Measurements from ENCODE around the gene TGFA.

Gene TGFA

GRCh38 chr2:70508711-70509462 is 44.7 kb downstream of the TGFA start:
- DNase-seq (ENCODE audit: low read depth, low spot score): no peak
- no peak for TF ChIP-seq CTCF (IDR thresholded peaks at IDR 0.05; ENCODE audit: low read depth, low read length)
- in situ Hi-C loops (cut with HindIII; ENCODE audit: low sequenced_read_pairs): no loop called here
- no peak overlapping the region for H3K4me3 ChIP-seq (ENCODE audit: low read depth, low read length)

- no peak for TF ChIP-seq CTCF (IDR thresholded peaks at IDR 0.05; ENCODE audit: low read depth, low read length)
- H3K4me3 ChIP-seq (ENCODE audit: low read depth, low read length): no peak overlapping the region
- no peak for DNase-seq (ENCODE audit: low read depth, low spot score)
- in situ Hi-C loops (cut with HindIII; ENCODE audit: low sequenced_read_pairs): no loop called here
Observed at GRCh38 chr2:70505613-70506391, 47.8 kb downstream of the TGFA start.

- in situ Hi-C loops (cut with HindIII; ENCODE audit: low sequenced_read_pairs): no loop called here
- no peak for TF ChIP-seq CTCF (IDR thresholded peaks at IDR 0.05; ENCODE audit: low read depth, low read length)
- H3K4me3 ChIP-seq (ENCODE audit: low read depth, low read length): no peak overlapping the region
- DNase-seq (ENCODE audit: low read depth, low spot score): no peak
Observed at GRCh38 chr2:70504750-70505149, 48.9 kb downstream of the TGFA start.

- no peak for DNase-seq (ENCODE audit: low read depth, low spot score)
- no peak for TF ChIP-seq CTCF (IDR thresholded peaks at IDR 0.05; ENCODE audit: low read depth, low read length)
- in situ Hi-C loops (cut with HindIII; ENCODE audit: low sequenced_read_pairs): no loop called here
- H3K4me3 ChIP-seq (ENCODE audit: low read depth, low read length): no peak overlapping the region
Observed at GRCh38 chr2:70503896-70504295, 49.7 kb downstream of the TGFA start.

GRCh38 chr2:70501728-70502127 is 51.9 kb downstream of the TGFA start:
- TF ChIP-seq CTCF (IDR thresholded peaks at IDR 0.05; ENCODE audit: low read depth, low read length): no peak
- no peak for DNase-seq (ENCODE audit: low read depth, low spot score)
- H3K4me3 ChIP-seq (ENCODE audit: low read depth, low read length): no peak overlapping the region
- in situ Hi-C loops (cut with HindIII; ENCODE audit: low sequenced_read_pairs): no loop called here

GRCh38 chr2:70501215-70501614 is 52.4 kb downstream of the TGFA start:
- DNase-seq (ENCODE audit: low read depth, low spot score): no peak
- in situ Hi-C loops (cut with HindIII; ENCODE audit: low sequenced_read_pairs): no loop called here
- no peak overlapping the region for H3K4me3 ChIP-seq (ENCODE audit: low read depth, low read length)
- no peak for TF ChIP-seq CTCF (IDR thresholded peaks at IDR 0.05; ENCODE audit: low read depth, low read length)

Data from astrocyte of the spinal cord (primary cell).